NCI-H748 treated with DMSO at 0.1 percent for 48 hours (cell line): ENCODE data around the gene ZC3H10.
A peak's percentile ranks its signal among the peaks of the same experiment; 100 is the strongest.
"Not testable (repeated sequence)": the region's sequence is repeated elsewhere in the genome, so short reads cannot be mapped to it uniquely, and the experiment has no call there.

ENCODE experiments used
- DNase-seq: peaks from one replicate; lab custom pipeline; 2025; lab: John Stamatoyannopoulos, UW

ZC3H10 gene

DNA sequence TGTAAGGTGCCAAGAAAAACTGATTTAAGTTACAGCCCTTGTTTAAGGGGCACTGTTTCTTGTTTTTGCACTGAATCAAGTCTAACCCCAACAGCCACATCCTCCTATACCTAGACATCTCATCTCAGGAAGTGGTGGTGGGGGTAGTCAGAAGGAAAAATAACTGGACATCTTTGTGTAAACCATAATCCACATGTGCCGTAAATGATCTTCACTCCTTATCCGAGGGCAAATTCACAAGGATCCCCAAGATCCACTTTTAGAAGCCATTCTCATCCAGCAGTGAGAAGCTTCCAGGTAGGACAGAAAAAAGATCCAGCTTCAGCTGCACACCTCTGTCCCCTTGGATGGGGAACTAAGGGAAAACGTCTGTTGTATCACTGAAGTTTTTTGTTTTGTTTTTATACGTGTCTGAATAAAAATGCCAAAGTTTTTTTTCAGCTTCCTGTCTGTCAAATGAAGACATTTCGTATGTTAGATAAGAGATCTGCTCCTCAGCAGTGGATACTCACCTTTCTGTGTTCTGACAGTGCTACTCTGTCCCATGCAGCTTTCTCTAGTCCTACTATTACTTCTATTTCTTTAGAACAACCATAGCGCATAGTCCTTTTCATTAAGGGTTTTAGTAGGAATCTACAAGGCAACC lies 14.9 kb upstream of the ZC3H10 start:
- no peak for DNase-seq

DNA sequence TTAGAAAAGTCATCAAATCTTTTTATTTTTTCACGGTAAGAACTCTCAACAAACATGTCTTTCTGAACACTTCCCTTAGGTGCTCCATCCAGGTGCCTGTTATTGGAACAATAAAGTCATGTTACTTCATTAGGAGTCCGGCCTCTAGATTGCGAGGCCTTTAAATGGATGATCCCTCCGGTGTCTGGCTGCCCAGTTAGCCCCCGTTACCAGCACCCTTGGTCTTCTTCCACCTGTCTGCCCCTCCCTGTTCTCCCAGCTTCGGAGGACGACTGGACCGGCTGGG lies 14.3 kb upstream of the ZC3H10 start:
- no peak for DNase-seq

DNA sequence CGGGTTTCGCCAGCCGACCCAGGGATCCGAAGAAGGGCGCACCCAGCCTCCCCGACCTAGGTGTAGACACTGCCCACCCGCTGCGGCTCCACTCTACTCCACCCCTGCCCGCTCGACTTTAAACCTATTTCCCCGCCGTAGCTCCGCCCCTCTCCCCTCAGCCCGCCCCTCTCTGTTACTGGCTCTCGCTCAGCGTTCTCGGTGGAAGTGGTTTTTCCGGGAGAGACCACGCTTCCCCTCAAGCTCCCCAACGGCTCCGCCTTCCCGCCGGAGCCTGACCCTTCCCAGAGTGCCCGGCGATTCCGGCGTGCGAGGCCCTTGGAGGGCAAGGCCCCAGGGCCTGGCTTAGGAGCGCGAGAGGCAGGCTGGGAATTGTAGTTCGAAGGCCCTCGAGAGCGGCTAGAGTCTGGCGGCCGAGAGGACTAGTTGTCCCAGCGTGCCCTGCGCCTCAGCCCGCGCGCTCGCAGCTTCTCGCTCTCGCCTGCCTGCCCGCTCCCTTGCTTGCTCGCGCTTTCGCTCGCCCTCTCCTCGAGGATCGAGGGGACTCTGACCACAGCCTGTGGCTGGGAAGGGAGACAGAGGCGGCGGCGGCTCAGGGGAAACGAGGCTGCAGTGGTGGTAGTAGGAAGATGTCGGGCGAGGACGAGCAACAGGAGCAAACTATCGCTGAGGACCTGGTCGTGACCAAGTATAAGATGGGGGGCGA lies 13.8 kb upstream of the ZC3H10 start, which contains the start of gene PA2G4:
Gene PA2G4, plus strand, starts transcription at position 451 of the 706 bp plus-strand sequence. Its CDS starts 179 bp downstream, at position 630.
- peak; percentile 95 for DNase-seq

DNA sequence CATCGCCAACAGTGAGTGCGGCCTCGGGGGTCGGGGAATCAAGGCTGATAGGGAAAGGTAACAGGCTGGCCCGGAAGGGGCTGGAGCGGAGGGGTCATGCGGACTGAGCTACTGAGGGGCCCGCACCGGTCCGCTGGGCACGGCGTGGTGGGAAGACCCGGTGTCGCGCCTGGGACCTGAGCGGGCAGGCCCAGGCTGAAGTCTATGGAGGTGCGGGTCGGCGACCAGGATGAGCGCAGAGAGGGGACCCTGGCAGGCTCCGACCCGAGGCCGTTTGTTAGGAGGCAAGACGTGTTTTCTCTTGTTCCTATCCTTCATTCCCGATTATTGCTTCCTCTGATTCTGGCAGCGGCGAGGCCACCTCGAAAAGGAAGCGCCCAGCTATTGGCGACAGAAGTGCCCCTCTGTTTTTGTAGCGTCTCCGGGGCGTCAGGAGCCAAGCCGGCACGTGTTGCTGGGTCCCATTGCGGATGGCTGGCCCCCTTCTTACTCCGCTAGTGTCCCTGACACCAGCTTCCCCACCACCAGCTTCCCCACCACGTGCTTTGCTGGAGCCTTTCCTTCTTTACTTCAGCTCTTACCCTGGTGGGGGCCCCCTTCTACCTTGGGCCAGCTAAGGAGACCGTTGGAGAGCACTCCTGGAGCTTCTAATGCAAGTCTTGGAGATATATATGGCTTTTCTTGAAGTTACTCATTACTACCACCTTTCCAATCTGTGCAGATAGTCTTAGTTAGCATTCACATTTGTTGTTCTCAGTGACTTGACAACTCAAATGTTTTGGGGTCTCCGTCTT lies 13.1 kb upstream of the ZC3H10 start:
- DNase-seq, result no peak

DNA sequence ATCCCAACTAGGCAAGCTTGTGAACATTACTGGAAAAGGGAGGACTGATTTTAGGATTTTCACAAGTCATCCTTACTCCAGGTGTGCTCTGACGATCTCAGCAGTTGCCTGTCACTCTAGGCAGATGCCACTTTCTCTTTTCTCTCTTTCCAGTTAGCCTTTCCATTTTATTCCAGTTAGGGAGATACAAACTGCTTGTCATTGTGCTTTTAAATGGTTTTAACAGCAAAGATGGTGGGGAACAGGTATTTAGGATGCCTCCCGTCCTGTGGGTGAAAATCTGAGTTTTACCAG lies 12.5 kb upstream of the ZC3H10 start:
- no peak for DNase-seq

DNA sequence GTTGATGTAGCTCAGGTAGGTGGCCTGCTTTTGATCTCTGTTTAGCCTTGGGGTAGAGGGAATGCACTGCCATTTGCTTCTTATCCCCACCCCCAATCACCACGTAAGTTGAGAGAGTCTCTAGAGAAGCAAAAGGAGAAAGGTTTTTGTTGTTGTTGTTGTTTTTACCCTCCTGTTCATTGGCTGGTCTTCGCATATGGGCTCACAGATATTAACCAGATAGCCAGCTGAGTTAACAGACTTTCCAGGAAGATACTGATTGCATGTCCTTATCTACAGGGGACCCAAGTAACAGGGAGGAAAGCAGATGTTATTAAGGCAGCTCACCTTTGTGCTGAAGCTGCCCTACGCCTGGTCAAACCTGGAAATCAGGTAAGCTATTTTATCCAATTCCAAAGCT lies 10.8 kb upstream of the ZC3H10 start:
- DNase-seq, result no peak

DNA sequence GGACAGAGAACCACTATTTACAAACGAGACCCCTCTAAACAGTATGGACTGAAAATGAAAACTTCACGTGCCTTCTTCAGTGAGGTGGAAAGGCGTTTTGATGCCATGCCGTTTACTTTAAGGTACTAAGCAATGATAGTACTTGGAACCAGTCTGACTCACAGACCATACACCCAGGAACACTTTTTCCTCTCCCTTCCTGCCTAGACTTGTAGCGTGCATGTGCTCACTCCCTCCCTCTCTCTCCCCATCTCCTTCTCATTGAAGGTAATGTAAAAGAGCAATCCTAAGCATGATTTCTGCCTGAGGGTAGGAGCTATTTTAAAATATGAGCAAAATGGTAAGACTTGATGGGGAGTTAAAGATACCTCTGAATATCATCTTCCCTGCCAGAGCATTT lies 7.5 kb upstream of the ZC3H10 start:
- no peak for DNase-seq

DNA sequence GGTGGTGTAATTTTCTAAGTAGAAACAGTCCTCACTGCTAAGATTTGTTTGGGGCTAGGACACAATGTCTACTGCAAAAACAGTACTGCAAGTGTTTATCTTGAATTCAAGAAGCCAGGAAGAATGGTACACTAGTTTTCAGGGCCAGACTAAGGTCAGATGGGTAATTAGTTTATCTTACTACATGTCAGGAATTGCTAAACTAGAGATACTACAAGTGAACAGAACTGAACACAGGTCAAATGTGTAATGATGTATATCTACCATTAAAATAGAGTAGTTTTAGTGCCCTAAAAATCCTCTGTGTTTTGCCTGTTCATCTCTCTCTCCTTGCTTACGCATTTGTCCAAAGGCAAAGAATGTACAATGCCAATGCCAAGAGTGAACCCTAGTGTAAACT lies 4.0 kb upstream of the ZC3H10 start:
- no peak for DNase-seq

DNA sequence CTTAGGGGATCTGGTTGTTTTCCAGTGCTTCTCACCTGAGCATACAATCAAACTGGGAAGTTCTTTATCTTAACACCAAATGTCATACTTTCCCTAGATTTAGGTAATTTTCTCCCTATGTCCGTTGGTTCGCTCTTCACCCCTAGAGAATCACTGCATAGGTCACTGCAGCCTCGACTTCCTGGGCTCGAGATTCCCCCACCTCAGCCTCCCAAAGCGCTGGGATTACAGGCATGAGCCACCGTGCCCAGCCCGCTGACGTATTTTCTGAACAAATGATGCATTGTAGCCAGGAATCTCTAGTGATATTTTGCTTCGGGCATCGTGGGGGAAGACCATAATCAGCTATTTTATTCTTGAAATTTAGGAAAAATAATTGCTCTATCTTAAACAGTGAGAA lies 2.7 kb upstream of the ZC3H10 start:
- no peak for DNase-seq

DNA sequence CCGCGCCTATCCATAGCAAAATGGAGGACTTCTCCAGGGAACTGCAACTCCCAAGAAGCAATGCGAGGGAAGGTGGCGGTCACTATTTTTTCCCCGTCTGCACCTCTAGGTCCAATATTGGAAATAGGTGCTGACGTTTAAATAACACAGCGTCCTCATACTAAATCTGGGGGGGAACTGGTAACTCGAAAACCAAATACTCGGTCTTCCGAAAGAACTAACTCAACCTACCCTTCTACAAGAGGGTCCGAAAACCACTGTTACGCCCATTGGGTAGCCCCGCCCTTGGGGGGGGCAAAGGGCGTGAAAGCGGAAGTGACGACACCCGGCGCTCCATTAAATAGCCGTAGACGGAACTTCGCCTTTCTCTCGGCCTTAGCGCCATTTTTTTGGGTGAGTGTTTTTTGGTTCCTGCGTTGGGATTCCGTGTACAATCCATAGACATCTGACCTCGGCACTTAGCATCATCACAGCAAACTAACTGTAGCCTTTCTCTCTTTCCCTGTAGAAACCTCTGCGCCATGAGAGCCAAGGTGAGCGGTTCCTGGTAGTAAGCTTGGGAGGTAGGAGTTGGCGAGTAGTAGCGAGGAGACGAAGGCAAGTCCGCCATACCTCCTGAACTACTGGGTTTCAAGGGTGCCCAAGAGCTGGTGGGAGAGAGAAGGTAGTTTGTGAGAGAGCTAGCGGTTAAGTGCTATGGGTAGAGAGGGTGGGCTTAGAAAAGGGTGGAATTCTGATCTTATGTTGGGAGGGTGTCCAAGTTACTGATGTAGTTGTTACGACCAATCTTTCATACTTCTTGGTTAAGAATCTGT lies 1.6 kb upstream of the ZC3H10 start, which contains the start of gene RPL41:
Gene RPL41, plus strand, starts transcription at position 367 of the 815 bp plus-strand sequence.
- peak; percentile 94 for DNase-seq

DNA sequence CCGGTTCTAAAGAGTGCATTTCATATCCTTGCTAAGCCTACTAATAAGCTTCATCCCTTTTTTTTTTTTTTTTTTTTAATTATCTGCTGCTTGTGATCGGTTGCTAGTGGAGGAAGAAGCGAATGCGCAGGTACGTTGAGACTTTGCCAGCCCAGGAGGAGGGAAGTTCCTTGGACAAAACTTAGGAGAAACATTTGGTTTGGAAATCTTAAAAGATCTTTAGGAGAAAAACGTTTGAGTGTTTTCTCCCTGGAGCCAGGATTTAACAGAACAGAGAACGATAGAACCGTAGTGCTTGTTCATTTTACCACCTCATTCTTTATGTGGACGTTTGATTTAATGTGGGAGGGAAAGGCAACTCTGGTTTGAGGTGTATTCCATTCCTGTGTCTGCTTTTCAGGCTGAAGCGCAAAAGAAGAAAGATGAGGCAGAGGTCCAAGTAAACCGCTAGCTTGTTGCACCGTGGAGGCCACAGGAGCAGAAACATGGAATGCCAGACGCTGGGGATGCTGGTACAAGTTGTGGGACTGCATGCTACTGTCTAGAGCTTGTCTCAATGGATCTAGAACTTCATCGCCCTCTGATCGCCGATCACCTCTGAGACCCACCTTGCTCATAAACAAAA lies 872 bp upstream of the ZC3H10 start:
- not testable (repeated sequence) for DNase-seq

DNA sequence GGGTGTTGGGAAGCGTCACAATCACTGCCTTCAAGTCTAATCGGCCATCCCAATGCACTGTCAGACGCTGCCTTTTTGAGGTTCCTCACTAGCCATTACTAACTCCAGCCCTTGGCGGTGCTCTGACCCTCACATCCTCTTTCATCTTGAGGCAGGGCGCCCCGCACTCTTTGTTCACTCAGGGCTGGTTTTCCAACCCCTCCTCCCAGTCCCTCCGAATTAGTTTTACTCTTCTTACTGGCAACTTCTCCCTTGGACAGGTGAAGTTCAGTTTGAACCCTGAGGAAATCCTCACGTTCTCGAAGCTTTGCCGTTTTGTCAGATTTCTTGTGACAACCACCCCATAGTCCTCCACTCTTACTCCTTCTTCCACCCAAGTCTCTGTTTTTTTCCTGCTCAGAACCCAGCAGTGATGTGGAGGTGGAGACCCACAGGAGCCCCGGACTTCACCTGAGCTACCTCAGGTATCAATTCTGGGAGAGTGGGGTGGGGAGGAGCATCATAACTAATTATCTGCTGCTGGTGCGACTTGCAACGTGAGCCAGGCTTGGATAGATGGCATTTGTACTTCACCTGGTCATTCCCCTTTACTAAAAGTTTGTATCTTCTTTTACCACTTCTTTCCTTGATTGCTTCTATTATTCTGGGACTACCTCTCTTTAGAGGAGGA lies 757 bp downstream of the ZC3H10 start:
- DNase-seq, result no peak

DNA sequence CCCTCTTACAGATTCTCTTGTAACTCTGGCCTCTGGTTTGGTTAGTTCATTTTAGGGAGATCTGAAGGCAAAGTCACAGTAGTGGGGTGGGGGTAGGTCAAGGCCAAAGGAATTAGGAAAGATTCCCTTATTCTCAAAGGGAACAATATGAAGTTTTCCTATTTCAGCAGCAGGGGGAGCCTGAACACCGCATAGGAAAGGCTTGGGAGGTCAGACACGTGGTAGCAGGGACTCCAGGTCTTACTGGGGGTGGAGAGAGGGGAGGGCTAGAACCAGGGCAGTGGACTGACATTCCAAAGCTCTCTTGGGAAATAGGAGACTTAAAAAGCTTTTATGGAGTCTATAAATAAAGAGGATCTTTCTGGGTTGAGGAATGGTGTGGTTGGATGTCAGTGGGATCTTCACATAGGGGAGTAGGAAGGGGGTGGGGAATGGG lies 1.3 kb downstream of the ZC3H10 start:
- peak; percentile 67 for DNase-seq

DNA sequence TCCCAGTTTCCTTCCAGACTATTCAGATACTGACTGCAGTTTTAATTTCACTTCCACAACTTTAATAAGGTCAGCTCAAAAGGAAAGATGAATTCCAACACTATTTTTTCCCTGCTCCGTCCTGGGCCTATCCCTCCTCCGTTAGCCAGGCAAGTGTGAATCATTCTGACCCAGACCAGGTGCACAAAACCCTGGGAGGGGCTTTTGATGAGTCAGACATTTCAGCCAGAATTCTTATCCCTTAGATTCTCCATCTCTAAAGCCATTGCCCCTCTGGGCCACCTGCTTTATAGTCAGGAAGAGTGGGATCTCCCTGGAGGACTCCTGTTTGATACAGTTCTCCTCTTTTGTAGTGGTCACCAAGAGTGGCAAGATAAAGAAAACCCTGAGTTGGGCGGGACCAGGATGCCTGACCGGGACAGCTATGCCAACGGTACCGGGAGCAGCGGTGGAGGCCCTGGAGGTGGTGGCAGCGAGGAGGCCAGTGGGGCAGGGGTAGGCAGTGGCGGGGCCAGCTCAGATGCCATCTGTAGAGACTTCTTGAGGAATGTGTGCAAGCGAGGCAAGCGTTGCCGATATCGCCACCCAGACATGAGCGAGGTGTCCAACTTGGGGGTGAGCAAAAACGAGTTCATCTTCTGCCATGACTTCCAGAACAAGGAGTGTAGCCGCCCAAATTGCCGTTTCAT lies 2.2 kb downstream of the ZC3H10 start:
- no peak for DNase-seq

DNA sequence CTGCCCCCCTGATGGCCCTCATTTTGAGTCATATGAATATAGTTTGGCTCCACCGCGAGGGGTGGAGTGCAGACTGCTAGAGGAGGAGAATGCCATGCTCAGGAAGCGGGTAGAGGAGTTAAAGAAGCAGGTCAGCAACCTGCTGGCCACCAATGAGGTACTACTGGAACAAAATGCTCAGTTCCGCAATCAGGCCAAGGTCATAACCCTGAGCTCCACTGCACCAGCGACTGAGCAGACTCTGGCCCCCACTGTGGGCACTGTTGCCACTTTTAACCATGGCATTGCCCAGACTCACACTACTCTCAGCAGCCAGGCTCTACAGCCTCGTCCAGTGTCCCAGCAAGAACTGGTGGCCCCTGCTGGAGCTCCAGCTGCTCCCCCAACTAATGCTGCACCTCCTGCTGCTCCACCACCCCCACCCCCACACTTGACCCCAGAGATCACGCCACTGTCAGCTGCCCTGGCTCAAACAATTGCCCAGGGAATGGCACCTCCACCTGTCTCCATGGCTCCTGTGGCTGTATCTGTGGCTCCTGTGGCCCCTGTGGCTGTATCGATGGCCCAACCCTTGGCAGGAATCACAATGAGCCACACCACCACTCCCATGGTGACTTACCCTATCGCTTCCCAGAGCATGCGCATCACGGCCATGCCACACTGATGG lies 3.3 kb downstream of the ZC3H10 start:
- DNase-seq, result no peak

DNA sequence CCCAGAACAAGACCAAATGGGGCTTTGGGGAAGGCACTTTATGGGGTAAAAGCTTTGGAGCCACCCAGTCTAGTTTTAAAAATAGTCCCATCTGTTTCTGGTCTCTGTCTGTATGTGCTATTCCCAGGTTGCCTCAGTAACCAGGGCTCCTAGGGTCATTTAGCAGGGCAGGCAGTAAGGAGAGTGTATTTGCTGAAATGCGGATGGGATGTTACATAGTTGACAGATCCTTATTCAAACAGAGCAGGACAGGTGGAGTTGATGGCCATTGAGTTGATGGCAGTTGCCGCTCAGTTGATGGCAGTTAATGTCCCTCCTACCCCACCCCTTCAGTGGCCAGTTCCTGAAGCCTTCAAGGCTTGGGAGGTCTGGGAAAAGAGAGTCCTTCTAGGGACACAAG lies 4.6 kb downstream of the ZC3H10 start:
- DNase-seq, result no peak

DNA sequence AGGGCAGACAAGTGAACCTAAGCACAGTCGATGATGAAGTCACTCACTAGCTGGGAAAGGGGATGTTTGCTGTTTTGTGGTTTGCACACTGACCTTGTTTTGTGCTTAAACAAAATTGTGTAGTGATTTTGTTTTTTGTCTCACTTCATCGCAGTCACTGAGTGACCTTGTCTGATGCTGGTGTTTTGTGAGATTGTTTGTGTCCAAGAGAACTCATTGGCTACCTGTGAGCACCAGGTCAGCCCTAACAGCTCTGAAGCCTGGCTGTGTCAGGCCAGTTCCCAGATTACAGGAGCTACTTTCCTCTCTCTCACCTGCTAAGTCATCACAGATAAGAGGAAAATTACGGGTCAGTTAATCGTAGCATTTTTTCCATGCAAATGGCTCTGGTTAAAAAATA lies 6.1 kb downstream of the ZC3H10 start:
- no peak for DNase-seq

DNA sequence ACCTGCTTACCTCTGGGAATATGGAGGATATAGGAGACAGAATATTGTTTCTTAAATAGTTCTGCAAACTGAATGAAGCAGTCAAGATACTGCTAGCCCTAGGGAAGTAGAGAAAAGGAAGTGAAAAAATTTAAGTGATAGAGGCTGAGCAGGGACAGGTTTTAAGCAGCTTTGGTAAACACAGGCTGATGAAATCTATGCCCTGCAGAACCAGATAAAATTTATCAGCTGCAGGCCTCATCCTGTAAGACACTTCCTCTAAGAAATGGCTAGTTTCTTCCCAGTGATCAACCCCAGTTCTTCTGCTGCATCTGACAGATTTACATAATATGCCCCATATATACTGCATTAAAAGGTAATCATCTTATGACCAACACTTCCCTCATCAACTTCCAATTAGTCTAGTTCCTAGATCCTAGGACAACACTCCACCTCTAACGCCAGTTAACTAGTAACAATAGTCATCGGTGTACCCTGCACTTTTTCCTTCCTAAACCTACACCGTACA lies 8.7 kb downstream of the ZC3H10 start:
- no peak for DNase-seq

DNA sequence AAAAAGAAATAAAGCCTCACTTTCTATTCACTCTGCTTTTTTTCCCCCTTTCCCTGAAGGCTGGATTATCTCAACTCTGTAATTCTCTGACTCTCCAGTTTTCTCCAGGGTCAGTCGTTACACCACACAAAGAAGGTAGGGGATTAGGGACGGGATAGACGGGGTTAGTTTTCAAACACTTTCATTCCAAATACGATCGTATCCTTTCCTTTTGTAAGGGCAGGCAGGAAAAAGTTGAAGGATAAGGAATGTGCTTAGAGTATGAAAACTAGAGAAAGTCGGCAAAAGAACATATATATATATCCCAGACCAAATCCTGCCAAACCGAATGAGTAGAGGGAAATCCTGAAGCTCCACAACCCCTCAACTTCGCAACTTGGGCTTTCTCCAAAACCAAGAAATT lies 9.4 kb downstream of the ZC3H10 start:
- no peak for DNase-seq
